EL (cell line): ENCODE measurements around the gene TMCO2.

Source experiments
- DNase-seq: peaks from one replicate; pipeline ENCODE4 v3.0.0-alpha.2; 2016

The TMCO2 gene

GRCh38 chr1:40258445-40258769 lies 10.7 kb downstream of the TMCO2 start:
- peak; percentile 36 for DNase-seq

GRCh38 chr1:40264354-40264781 lies 16.6 kb downstream of the TMCO2 start:
- no peak for DNase-seq

- DNase-seq = no peak
These were observed 17.6 kb downstream of the TMCO2 start for GRCh38 chr1:40265298-40265697.

GRCh38 chr1:40265919-40266318 lies 18.2 kb downstream of the TMCO2 start:
- no peak for DNase-seq

- DNase-seq = no peak
These were observed 19.2 kb downstream of the TMCO2 start for GRCh38 chr1:40266786-40267535.

- peak; percentile 79 for DNase-seq
These were observed 20.0 kb downstream of the TMCO2 start for GRCh38 chr1:40267767-40268187.

- no peak for DNase-seq
These were observed 20.5 kb downstream of the TMCO2 start for GRCh38 chr1:40268211-40268610.

GRCh38 chr1:40270152-40270834 lies 22.6 kb downstream of the TMCO2 start:
- peak; percentile 40 for DNase-seq

GRCh38 chr1:40272653-40273213 lies 25.0 kb downstream of the TMCO2 start:
- no peak for DNase-seq

- no peak for DNase-seq
These were observed 25.9 kb downstream of the TMCO2 start for GRCh38 chr1:40273547-40274166.

- DNase-seq = no peak
These were observed 26.6 kb downstream of the TMCO2 start for GRCh38 chr1:40274331-40274730.

GRCh38 chr1:40276122-40276521 lies 28.4 kb downstream of the TMCO2 start:
- no peak for DNase-seq

- no peak for DNase-seq
These were observed 34.1 kb downstream of the TMCO2 start for GRCh38 chr1:40281853-40282252.

GRCh38 chr1:40291293-40291692 lies 43.6 kb downstream of the TMCO2 start:
- DNase-seq = no peak

GRCh38 chr1:40299366-40300248 lies 51.9 kb downstream of the TMCO2 start:
- peak; percentile 38 for DNase-seq

- no peak for DNase-seq
These were observed 52.5 kb downstream of the TMCO2 start for GRCh38 chr1:40300249-40300567.

GRCh38 chr1:40300651-40301050 lies 52.9 kb downstream of the TMCO2 start:
- DNase-seq = no peak

GRCh38 chr1:40301066-40301465 lies 53.3 kb downstream of the TMCO2 start:
- DNase-seq = no peak
